ENCODE data around the gene CCNF. TPM values are rescaled to one million over a fixed set of nuclear protein-coding genes. Genes with fewer than 3 reads are reported as not detected.

CCNF gene
- total RNA-seq, 2 experiments from 2014 or later = 84.2 to 103 TPM

- CTCF ChIA-PET = interaction anchor here (0.6 to 2.5 kb wide), 33 partner anchors 9 to 490 kb away, joined by 3 to 16 read pairs (median 5); partner anchors contain the start of genes ABCA3, AMDHD2, ATP6V0C and ECI1
- no peak for ATAC-seq
- Mint-ChIP-seq H3K27ac (no peak overlapping the region), H3K27me3 (no peaks in the 10 kb centered on the region), H3K4me1 (peaks cover 2% of the 10 kb centered on the region), H3K36me3 (peaks cover 2% of the 10 kb centered on the region), H3K4me3 (no peak overlapping the region), H3K9me3 (ENCODE audit: low read depth) (no peaks in the 10 kb centered on the region)
- no peak for DNase-seq
These were observed 73.0 kb downstream of the CCNF start for GRCh38 chr16:2501946-2502895.

GRCh38 chr16:2505695-2506094, 76.4 kb downstream of the CCNF start:
- peaks cover 8% of the 10 kb centered on the region for H3K4me1 Mint-ChIP-seq
- no peak overlapping the region for H3K27ac Mint-ChIP-seq
- CTCF ChIA-PET = interaction anchor here (1.3 kb wide), 1 partner anchor 311 kb away, joined by 3 read pairs; no protein-coding TSS in a partner anchor
- no peaks in the 10 kb centered on the region for H3K36me3 Mint-ChIP-seq
- DNase-seq = no peak
- no peaks in the 10 kb centered on the region for H3K27me3 Mint-ChIP-seq
- ATAC-seq = no peak
- no peaks in the 10 kb centered on the region for H3K9me3 Mint-ChIP-seq (ENCODE audit: low read depth)
- no peak overlapping the region for H3K4me3 Mint-ChIP-seq

GRCh38 chr16:2507052-2507659, 77.9 kb downstream of the CCNF start:
- DNase-seq (no peak), ATAC-seq (peak; percentile 66)
- H3K4me1 Mint-ChIP-seq = peaks cover 8% of the 10 kb centered on the region
- H3K27me3 Mint-ChIP-seq = no peaks in the 10 kb centered on the region
- no peak overlapping the region for H3K4me3 Mint-ChIP-seq
- H3K9me3 Mint-ChIP-seq (ENCODE audit: low read depth) = no peaks in the 10 kb centered on the region
- no peaks in the 10 kb centered on the region for H3K36me3 Mint-ChIP-seq
- CTCF ChIA-PET = interaction anchor here (1.5 kb wide), 1 partner anchor 256 kb away, joined by 4 read pairs; the partner anchor contains the start of gene ECI1
- no peak overlapping the region for H3K27ac Mint-ChIP-seq

- Mint-ChIP-seq H3K9me3 (ENCODE audit: low read depth) (no peaks in the 10 kb centered on the region), H3K36me3 (no peaks in the 10 kb centered on the region), H3K27ac (no peak overlapping the region), H3K4me1 (peaks cover 11% of the 10 kb centered on the region), H3K4me3 (no peak overlapping the region), H3K27me3 (no peaks in the 10 kb centered on the region)
- CTCF ChIA-PET = interaction anchor here (1.5 kb wide), 1 partner anchor 257 kb away, joined by 4 read pairs; the partner anchor contains the start of gene ECI1
- no peak for ATAC-seq
- no peak for DNase-seq
These were observed 78.4 kb downstream of the CCNF start for GRCh38 chr16:2507665-2508064.

Small RNA genes within 50 kb of the gene (microRNA-seq; reads per million reads assigned to microRNA genes)
- gene MIR6767 = not detected
- gene MIR6768 = 2.1 reads per million

Other genes starting within 250 kb of the CCNF start
- gene CASKIN1, start 232.8 kb upstream of the CCNF start, total RNA-seq = under 1 TPM in 1 of 2 experiments, not detected in 1; 0.09 TPM
- 10 to 100 TPM; 38.9 to 45.7 TPM for gene MLST8, start 224.0 kb upstream of the CCNF start, total RNA-seq
- 10 to 100 TPM; 13.2 to 20.4 TPM for gene BRICD5, start 218.6 kb upstream of the CCNF start, total RNA-seq
- 10 to 100 TPM; 29.8 to 34.8 TPM for gene PGP, start 214.6 kb upstream of the CCNF start, total RNA-seq
- 10 to 100 TPM; 31.3 to 37.1 TPM for gene E4F1, start 205.9 kb upstream of the CCNF start, total RNA-seq
- gene DNASE1L2, start 193.0 kb upstream of the CCNF start, total RNA-seq = 1 to 10 TPM; 1.5 to 2.0 TPM
- gene ECI1, start 177.9 kb upstream of the CCNF start, total RNA-seq = 10 to 100 TPM; 48.9 to 57.3 TPM
- 100 to 1,000 TPM; 310 to 324 TPM for gene RNPS1, start 161.3 kb upstream of the CCNF start, total RNA-seq
- gene ABCA3, start 88.7 kb upstream of the CCNF start, total RNA-seq = 10 to 100 TPM in 1 of 2 experiments, 1 to 10 TPM in 1; 6.4 to 10.9 TPM
- 10 to 100 TPM; 24.9 to 27.5 TPM for gene TEDC2, start 30.7 kb downstream of the CCNF start, total RNA-seq
- gene NTN3, start 41.9 kb downstream of the CCNF start, total RNA-seq = not detected
- 10 to 100 TPM; 18.7 to 23.3 TPM for gene TBC1D24, start 45.7 kb downstream of the CCNF start, total RNA-seq
- gene ATP6V0C, start 84.5 kb downstream of the CCNF start, total RNA-seq = 100 to 1,000 TPM; 104 to 121 TPM
- 10 to 100 TPM; 52.5 to 54.2 TPM for gene AMDHD2, start 90.9 kb downstream of the CCNF start, total RNA-seq
- not detected for gene CEMP1, start 102.0 kb downstream of the CCNF start, total RNA-seq
- gene PDPK1, start 108.6 kb downstream of the CCNF start, total RNA-seq = 10 to 100 TPM; 40.3 to 45.1 TPM